Caco-2 (cell line): Measurements from ENCODE around the gene LCE1D. TPM values are rescaled to one million over a fixed set of nuclear protein-coding genes. Genes with fewer than 3 reads are reported as not detected.

Source experiments
- Bru-seq: library from RNA; stranded (reverse); fragments of 400-500 nt; gene quantifications from one replicate; lab custom pipeline; 2021; lab: Mats Ljungman, UMichigan
- BruChase-seq, 2 experiments: library from RNA; stranded (reverse); fragments of 400-500 nt; gene quantifications; one replicate each; lab custom pipeline; 2021; lab: Mats Ljungman, UMichigan
- BruUV-seq: library from RNA; stranded (reverse); fragments of 400-500 nt; replicated peaks from 2 replicates; lab custom pipeline; 2021; lab: Mats Ljungman, UMichigan
- CTCF ChIA-PET: fragments of 300-600 bp; sonication (Branson Sonifier 250); formaldehyde crosslinking; loops from one replicate; lab custom pipeline; 2022; ENCODE audit warnings: antibody characterized with exemption; lab: Charles Lee
- POLR2A ChIA-PET: fragments of 300-600 bp; sonication (Branson Sonifier 250); formaldehyde crosslinking; loops from one replicate; lab custom pipeline; 2022; ENCODE audit warnings: antibody characterized with exemption; lab: Charles Lee
- DNase-seq, 2 experiments: peaks; one replicate each; pipeline versions ENCODE4 v3.0.0 to v3.0.0-alpha.2; 2020 to 2022
- H3K27me3 ChIP-seq: replicated peaks from 2 replicates; pipeline ENCODE4 v1.6.0; 2011; ENCODE audit warnings: low read length; ENCODE audit not compliant: control insufficient read depth, insufficient read depth
- H3K36me3 ChIP-seq: 2 replicates; pipeline ENCODE4 v1.5.1; 2011; ENCODE audit warnings: low read length; ENCODE audit not compliant: control insufficient read depth, insufficient read depth
- H3K4me1 ChIP-seq: fragments of 250-450 bp; sonication (Bioruptor Pico); 2 replicates; pipeline ENCODE4 v1.5.1; 2020; ENCODE audit warnings: mild to moderate bottlenecking
- H3K4me3 ChIP-seq: 2 replicates; pipeline ENCODE4 v1.5.1; 2011; ENCODE audit warnings: low read depth, mild to moderate bottlenecking, control low read depth, low read length
- H3K9me3 ChIP-seq: fragments of 250-450 bp; sonication (Bioruptor Pico); 2 replicates; pipeline ENCODE4 v1.5.1; 2020; ENCODE audit warnings: mild to moderate bottlenecking, moderate library complexity
- H3K27ac Mint-ChIP-seq: one replicate; pipeline ENCODE4 v1.8.0; 2022; ENCODE audit warnings: mixed read lengths; ENCODE audit not compliant: unreplicated experiment
- H3K27me3 Mint-ChIP-seq: one replicate; pipeline ENCODE4 v1.8.0; 2022; ENCODE audit warnings: mixed read lengths; ENCODE audit not compliant: insufficient read depth, unreplicated experiment
- H3K36me3 Mint-ChIP-seq: one replicate; pipeline ENCODE4 v1.8.0; 2022; ENCODE audit warnings: mild to moderate bottlenecking, mixed read lengths; ENCODE audit not compliant: insufficient read depth, unreplicated experiment
- H3K4me1 Mint-ChIP-seq: one replicate; pipeline ENCODE4 v1.8.0; 2022; ENCODE audit warnings: low read depth, mixed read lengths; ENCODE audit not compliant: unreplicated experiment
- H3K4me3 Mint-ChIP-seq: one replicate; pipeline ENCODE4 v1.8.0; 2022; ENCODE audit warnings: mild to moderate bottlenecking, moderate library complexity, mixed read lengths; ENCODE audit not compliant: unreplicated experiment
- H3K9me3 Mint-ChIP-seq: one replicate; pipeline ENCODE4 v1.8.0; 2022; ENCODE audit warnings: mixed read lengths; ENCODE audit not compliant: unreplicated experiment
- CTCF ChIP-seq, 2 experiments: fragments of 200-600 bp in 1 of 2; IDR thresholded peaks; 1 replicate in 1 of 2; 2 replicates in 1 of 2; pipeline versions ENCODE4 v1.5.1 to v1.8.0; 2011 to 2022; ENCODE audit warnings: antibody characterized with exemption in 1 of 2, control low read depth in 1 of 2, inconsistent platforms in 1 of 2, low read depth in 1 of 2, low read length in 1 of 2, mild to moderate bottlenecking in 1 of 2, moderate library complexity in 1 of 2; ENCODE audit not compliant: insufficient read depth in 1 of 2, severe bottlenecking in 1 of 2, unreplicated experiment in 1 of 2
- intact Hi-C: fragments of 100-400 bp; cut with micrococcal nuclease; formaldehyde crosslinking; loops from one replicate; pipeline ENCODE4 v1.10.0; 2022; ENCODE audit not compliant: unreplicated experiment
- long read RNA-seq: library from polyadenylated mRNA; stranded (forward); transcript quantifications from one replicate; pipeline ENCODE4 v2.0.0, GENCODE V29; 2022
- total RNA-seq: library from RNA; stranded (reverse); gene quantifications from 2 replicates; pipeline ENCODE4 v1.2.3, GENCODE V29; 2022

The LCE1D gene
- total RNA-seq (not detected in 2 replicates), Bru-seq, nascent RNA (not detected), BruChase-seq, experiment 1, labeled RNA remaining after a 2-hour chase (not detected), BruChase-seq, experiment 2, labeled RNA remaining after a 6-hour chase (not detected)
- long read RNA-seq = 0 reads

GRCh38 chr1:152796421-152796820 is at the start of gene LCE1D:
Gene LCE1D, plus strand, starts transcription at chr1:152796721. Its CDS starts 1,074 bp downstream, at chr1:152797795.
- H3K4me3 ChIP-seq = no peak within 1 kb of the TSS
- no peak for DNase-seq
- H3K4me3 Mint-ChIP-seq = no peak within 1 kb of the TSS
- TF ChIP-seq CTCF (IDR thresholded peaks at IDR 0.05; ENCODE audit: insufficient read depth in 1 of 2, low read depth in 1 of 2, low read length in 1 of 2, severe bottlenecking in 1 of 2, unreplicated experiment in 1 of 2) = no peak
- peaks cover 16% of the 10 kb centered on the region for H3K27me3 Mint-ChIP-seq
- POLR2A ChIA-PET = no interaction called here
- no peaks in the 10 kb centered on the region for H3K27me3 ChIP-seq
- no peaks in the 10 kb centered on the region for H3K9me3 Mint-ChIP-seq
- intact Hi-C loops = no loop called here
- H3K4me1 ChIP-seq = no peaks in the 10 kb centered on the region
- no TSS peak for BruUV-seq
- H3K27ac Mint-ChIP-seq = no peak within 1 kb of the TSS
- CTCF ChIA-PET = no interaction called here
- no peaks in the 10 kb centered on the region for H3K36me3 Mint-ChIP-seq
- no peaks in the 10 kb centered on the region for H3K36me3 ChIP-seq
- H3K9me3 ChIP-seq = no peaks in the 10 kb centered on the region; the same call in 1 of the 2 replicates
- no peaks in the 10 kb centered on the region for H3K4me1 Mint-ChIP-seq

- Histone ChIP-seq H3K36me3 (no peaks in the 10 kb centered on the region), H3K27me3 (no peaks in the 10 kb centered on the region), H3K4me3 (no peak overlapping the region), H3K9me3 (no peaks in the 10 kb centered on the region), H3K4me1 (peaks cover 25% of the 10 kb centered on the region)
- BruUV-seq = no TSS peak
- no peak for TF ChIP-seq CTCF (IDR thresholded peaks at IDR 0.05; ENCODE audit: insufficient read depth in 1 of 2, low read depth in 1 of 2, low read length in 1 of 2, severe bottlenecking in 1 of 2, unreplicated experiment in 1 of 2)
- POLR2A ChIA-PET = no interaction called here
- Mint-ChIP-seq H3K36me3 (no peaks in the 10 kb centered on the region), H3K4me3 (no peak overlapping the region), H3K9me3 (no peaks in the 10 kb centered on the region), H3K27me3 (peaks cover 6% of the 10 kb centered on the region), H3K4me1 (peaks cover 29% of the 10 kb centered on the region), H3K27ac (no peak overlapping the region)
- no peak for DNase-seq
- CTCF ChIA-PET = no interaction called here
- intact Hi-C loops = no loop called here
These were observed 48.7 kb upstream of the LCE1D start for GRCh38 chr1:152747831-152748230.

- intact Hi-C loops = no loop called here
- POLR2A ChIA-PET = no interaction called here
- no peaks in the 10 kb centered on the region for H3K36me3 Mint-ChIP-seq
- H3K27ac Mint-ChIP-seq = no peak overlapping the region
- Histone ChIP-seq H3K9me3 (no peaks in the 10 kb centered on the region), H3K36me3 (no peaks in the 10 kb centered on the region), H3K4me1 (peaks cover under 1% of the 10 kb centered on the region; the same call in 1 of the 2 replicates), H3K4me3 (no peak overlapping the region), H3K27me3 (no peaks in the 10 kb centered on the region)
- no peaks in the 10 kb centered on the region for H3K9me3 Mint-ChIP-seq
- H3K27me3 Mint-ChIP-seq = peaks cover 14% of the 10 kb centered on the region
- no peak for TF ChIP-seq CTCF (IDR thresholded peaks at IDR 0.05; ENCODE audit: insufficient read depth in 1 of 2, low read depth in 1 of 2, low read length in 1 of 2, severe bottlenecking in 1 of 2, unreplicated experiment in 1 of 2)
- no peak for DNase-seq
- BruUV-seq = no TSS peak
- H3K4me3 Mint-ChIP-seq = no peak overlapping the region
- H3K4me1 Mint-ChIP-seq = peaks cover 6% of the 10 kb centered on the region
- CTCF ChIA-PET = no interaction called here
These were observed 44.3 kb upstream of the LCE1D start for GRCh38 chr1:152752225-152752624.
